Measurements from ENCODE around the gene PTPRE.

PTPRE gene

DNA sequence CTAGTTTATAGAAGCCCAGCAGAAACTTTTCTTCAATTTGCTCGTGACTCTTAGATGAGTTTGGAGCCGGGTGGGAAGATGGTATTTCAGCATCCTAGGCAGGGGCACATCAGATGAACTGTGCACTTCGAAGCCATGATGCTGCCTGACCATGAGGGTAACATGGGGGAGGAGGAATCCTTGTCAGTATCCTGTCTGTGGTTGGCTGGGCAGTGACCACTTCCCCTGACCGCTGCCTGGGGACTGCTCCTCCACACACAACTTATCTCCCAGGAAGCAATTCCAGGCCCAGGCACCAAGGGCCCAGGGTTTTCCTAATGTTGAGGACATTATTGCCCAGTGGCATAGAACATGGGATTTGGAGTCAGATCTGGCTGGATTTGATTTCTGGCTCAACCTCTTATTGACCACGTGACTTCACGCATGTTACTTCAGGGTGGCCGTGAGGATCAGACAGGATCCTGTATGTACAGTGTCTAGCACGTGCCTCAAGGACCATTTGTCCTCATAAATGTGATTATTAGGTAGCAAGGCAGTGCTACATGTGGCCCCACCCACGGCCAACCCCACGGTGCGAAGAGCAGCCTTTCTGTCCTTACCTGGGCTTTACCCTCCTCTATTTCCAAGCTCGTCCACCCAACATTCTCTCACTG, 65.2 kb downstream of the PTPRE start:
- Histone ChIP-seq H3K4me1 (ENCODE audit: control insufficient read depth, insufficient read depth, low read length) (peaks cover 10% of the 10 kb centered on the region), H3K9me3 (ENCODE audit: control insufficient read depth, insufficient read depth, low read length) (no peaks in the 10 kb centered on the region), H3K9ac (ENCODE audit: low read depth, low read length) (no peak overlapping the region), H3K4me3 (ENCODE audit: low read depth, low read length) (no peak overlapping the region), H3K27me3 (ENCODE audit: control insufficient read depth, insufficient read depth, low read length) (no peaks in the 10 kb centered on the region), H3K36me3 (ENCODE audit: control insufficient read depth, insufficient read depth, low read length) (no peaks in the 10 kb centered on the region)

DNA sequence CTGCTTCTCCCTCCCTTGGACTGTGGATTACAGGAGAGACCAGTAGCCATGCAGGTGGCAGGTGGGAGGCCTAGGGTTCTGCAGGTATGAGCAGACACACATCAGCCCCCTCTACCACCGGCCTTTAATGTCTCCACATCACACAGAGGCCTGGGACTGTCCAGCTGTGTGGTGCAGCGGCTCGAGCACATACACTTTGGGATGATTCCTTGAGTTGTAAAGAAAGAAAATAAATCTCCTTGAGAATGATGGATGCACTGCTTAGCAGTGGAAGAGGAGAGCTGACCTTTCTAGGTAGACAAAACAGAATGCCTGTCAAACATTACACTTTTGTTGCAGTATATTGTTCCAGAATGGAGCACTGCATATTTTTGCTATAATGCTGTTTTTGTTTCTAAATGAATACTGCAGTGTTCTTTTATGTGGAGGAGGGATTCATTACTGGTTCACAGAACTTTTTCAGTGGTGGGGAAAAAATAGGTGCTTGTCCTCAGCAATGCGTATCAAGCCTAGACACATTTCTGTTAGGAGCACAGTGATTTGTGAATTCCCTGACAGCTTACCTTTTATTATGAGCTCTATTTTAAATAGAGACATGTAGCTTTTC, 66.0 kb downstream of the PTPRE start:
- no peaks in the 10 kb centered on the region for H3K9me3 ChIP-seq (ENCODE audit: control insufficient read depth, insufficient read depth, low read length)
- H3K27me3 ChIP-seq (ENCODE audit: control insufficient read depth, insufficient read depth, low read length): no peaks in the 10 kb centered on the region
- H3K9ac ChIP-seq (ENCODE audit: low read depth, low read length): no peak overlapping the region
- H3K36me3 ChIP-seq (ENCODE audit: control insufficient read depth, insufficient read depth, low read length): no peaks in the 10 kb centered on the region
- H3K4me3 ChIP-seq (ENCODE audit: low read depth, low read length): no peak overlapping the region
- peaks cover 7% of the 10 kb centered on the region for H3K4me1 ChIP-seq (ENCODE audit: control insufficient read depth, insufficient read depth, low read length)

DNA sequence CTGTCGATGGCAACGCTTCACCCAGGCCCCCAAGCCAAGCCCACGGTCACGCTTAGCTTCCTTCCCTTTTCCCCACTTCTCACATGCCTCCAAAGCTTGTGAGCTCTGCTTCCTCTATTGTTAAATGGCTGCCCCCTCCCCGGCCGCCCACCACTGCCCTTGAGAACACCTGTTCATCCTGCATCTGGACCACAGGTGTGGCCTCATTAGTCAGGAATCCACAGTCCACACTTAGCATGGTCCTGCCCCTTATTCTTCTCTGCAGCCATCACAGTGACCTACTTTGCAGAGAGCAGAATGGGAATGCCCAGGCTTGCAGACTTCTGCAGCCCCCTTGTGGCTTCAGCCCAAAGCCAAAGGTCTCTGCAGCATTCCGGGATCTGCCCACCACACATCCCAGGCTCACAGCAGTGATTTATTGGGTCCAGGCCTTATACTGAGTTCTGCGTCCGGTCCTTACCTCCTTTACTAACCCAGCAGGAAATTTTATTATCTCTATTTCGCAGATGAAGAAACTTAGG, 66.9 kb downstream of the PTPRE start:
- H3K4me3 ChIP-seq (ENCODE audit: low read depth, low read length): no peak overlapping the region
- H3K27me3 ChIP-seq (ENCODE audit: control insufficient read depth, insufficient read depth, low read length): no peaks in the 10 kb centered on the region
- no peaks in the 10 kb centered on the region for H3K36me3 ChIP-seq (ENCODE audit: control insufficient read depth, insufficient read depth, low read length)
- no peak overlapping the region for H3K9ac ChIP-seq (ENCODE audit: low read depth, low read length)
- H3K4me1 ChIP-seq (ENCODE audit: control insufficient read depth, insufficient read depth, low read length): no peaks in the 10 kb centered on the region
- H3K9me3 ChIP-seq (ENCODE audit: control insufficient read depth, insufficient read depth, low read length): no peaks in the 10 kb centered on the region

DNA sequence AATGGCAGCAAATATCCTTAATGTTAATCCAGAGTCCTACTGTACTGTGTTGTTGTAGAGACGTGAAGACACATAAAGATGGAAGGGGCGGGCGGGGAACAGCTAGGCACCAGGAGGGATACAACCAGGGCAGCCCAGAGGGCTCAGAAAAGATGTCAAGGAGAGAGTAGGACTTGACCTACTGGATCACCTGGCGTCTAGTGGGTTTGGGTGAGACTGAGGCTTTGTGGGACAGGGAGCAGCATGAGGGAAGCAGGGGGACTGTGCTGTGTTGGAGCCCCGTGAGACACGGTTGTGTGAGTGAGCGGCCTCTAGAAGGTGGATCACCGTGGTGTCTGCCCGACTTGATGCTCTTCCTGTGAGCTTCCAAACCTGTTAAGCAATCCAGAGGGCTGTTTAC, 68.0 kb downstream of the PTPRE start:
- Histone ChIP-seq H3K9ac (ENCODE audit: low read depth, low read length) (no peak overlapping the region), H3K36me3 (ENCODE audit: control insufficient read depth, insufficient read depth, low read length) (no peaks in the 10 kb centered on the region), H3K4me1 (ENCODE audit: control insufficient read depth, insufficient read depth, low read length) (no peaks in the 10 kb centered on the region), H3K9me3 (ENCODE audit: control insufficient read depth, insufficient read depth, low read length) (no peaks in the 10 kb centered on the region), H3K27me3 (ENCODE audit: control insufficient read depth, insufficient read depth, low read length) (no peaks in the 10 kb centered on the region), H3K4me3 (ENCODE audit: low read depth, low read length) (no peak overlapping the region)

DNA sequence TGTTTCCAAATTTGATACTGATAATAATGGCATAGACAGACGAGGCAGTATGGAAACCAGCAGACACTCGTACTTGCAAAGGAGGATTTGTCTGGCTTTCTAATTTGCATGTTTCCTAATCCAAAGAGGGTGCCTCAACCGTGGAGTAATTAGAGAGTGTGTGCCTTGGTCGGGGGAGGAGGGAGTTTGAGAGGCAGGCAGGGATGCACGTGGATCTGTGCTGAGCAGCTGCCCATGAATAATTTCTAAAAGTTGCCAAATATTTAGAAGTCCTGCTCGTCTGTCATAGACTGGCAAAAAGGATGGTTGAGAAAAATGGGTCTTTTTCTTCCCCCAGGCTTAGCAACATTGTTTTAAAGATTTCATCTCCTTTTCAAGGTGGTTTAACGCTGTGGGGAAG, 69.4 kb downstream of the PTPRE start:
- H3K36me3 ChIP-seq (ENCODE audit: control insufficient read depth, insufficient read depth, low read length): no peaks in the 10 kb centered on the region
- H3K4me3 ChIP-seq (ENCODE audit: low read depth, low read length): no peak overlapping the region
- no peaks in the 10 kb centered on the region for H3K9me3 ChIP-seq (ENCODE audit: control insufficient read depth, insufficient read depth, low read length)
- H3K9ac ChIP-seq (ENCODE audit: low read depth, low read length): no peak overlapping the region
- H3K27me3 ChIP-seq (ENCODE audit: control insufficient read depth, insufficient read depth, low read length): no peaks in the 10 kb centered on the region
- H3K4me1 ChIP-seq (ENCODE audit: control insufficient read depth, insufficient read depth, low read length): no peaks in the 10 kb centered on the region

DNA sequence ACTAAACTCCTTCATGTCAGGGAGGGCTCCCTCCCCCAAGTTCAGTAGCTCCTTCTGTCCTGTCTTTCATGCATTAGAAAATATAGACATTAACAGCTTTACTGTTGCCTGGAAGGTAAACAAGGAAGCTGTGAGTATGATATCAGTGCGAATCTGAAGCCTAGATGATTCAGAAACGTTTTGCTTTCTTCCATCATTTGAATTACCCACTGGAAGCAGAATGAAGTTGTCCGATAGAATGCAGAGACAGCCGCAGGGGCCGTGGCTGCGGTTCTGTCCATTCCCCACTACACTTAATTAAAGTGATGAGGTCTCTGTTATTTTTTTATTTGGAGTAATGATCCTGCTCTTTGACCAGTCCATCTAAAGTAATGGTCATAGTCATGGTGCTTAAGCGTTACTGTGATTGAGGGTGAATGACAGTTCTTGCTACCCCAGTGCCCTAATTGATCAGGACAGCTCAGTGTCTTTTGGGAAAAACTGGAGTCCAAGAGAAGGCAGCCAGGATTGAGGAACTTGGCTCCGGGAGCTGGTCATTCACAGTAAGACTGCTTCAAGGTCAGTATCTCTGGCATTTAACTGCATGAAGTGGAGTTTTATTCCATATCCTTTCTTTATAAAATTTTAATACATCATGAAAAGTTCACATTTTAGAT, 69.9 kb downstream of the PTPRE start:
- Histone ChIP-seq H3K9ac (ENCODE audit: low read depth, low read length) (no peak overlapping the region), H3K27me3 (ENCODE audit: control insufficient read depth, insufficient read depth, low read length) (no peaks in the 10 kb centered on the region), H3K4me3 (ENCODE audit: low read depth, low read length) (no peak overlapping the region), H3K4me1 (ENCODE audit: control insufficient read depth, insufficient read depth, low read length) (no peaks in the 10 kb centered on the region), H3K9me3 (ENCODE audit: control insufficient read depth, insufficient read depth, low read length) (no peaks in the 10 kb centered on the region), H3K36me3 (ENCODE audit: control insufficient read depth, insufficient read depth, low read length) (no peaks in the 10 kb centered on the region)

DNA sequence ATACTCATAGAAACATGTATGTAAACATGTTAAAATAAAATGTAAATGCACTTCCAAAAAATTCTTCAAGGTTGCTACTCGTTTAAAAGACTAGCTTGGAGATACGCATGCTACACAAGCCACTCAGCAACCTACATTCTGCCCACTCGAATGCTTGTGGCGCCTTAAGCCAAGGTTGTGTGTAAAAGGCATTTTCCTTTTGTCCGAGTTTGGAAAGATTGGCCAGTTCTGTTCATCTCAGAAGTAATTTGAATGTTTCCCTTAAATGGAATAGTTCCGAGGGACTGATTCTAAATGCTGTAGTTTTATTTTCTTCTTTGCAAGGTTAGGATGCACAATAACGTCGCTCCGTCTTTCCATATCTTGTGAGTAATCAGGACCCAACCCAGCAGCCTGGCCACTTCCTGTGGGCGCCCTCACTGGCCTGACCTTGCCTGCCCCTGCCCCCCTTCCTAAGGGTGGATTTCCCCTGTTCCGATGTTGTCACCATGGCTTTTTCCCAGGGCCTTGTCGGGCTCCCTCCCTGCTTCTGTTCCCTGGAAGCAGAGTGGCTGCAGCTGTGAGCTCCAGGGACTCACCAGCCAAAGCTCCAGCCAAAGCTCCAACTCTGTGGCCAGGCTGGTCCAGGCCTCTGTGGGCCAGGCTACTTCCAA, 70.6 kb downstream of the PTPRE start:
- Histone ChIP-seq H3K4me3 (ENCODE audit: low read depth, low read length) (no peak overlapping the region), H3K36me3 (ENCODE audit: control insufficient read depth, insufficient read depth, low read length) (no peaks in the 10 kb centered on the region), H3K9ac (ENCODE audit: low read depth, low read length) (no peak overlapping the region), H3K9me3 (ENCODE audit: control insufficient read depth, insufficient read depth, low read length) (no peaks in the 10 kb centered on the region), H3K27me3 (ENCODE audit: control insufficient read depth, insufficient read depth, low read length) (no peaks in the 10 kb centered on the region), H3K4me1 (ENCODE audit: control insufficient read depth, insufficient read depth, low read length) (no peaks in the 10 kb centered on the region)

DNA sequence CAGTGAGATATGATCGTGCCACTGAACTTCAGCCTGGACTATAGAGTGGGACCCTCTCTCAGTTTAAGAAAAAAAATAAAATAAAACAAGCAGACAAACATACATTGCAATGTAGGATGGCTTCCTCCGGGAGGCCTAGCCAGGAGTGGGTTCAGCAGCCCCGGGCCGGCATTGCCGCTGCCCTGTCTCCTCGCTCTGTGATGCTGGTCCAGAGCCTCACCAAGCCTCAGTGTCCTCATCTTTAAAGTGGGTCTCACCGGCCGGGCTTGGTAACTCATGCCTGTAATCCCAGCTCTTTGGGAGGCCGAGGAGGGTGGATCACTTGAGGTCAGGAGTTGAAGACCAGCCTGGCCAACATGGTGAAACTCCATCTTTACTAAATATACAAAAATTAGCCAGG, 71.6 kb downstream of the PTPRE start:
- Histone ChIP-seq H3K4me1 (ENCODE audit: control insufficient read depth, insufficient read depth, low read length) (no peaks in the 10 kb centered on the region), H3K9me3 (ENCODE audit: control insufficient read depth, insufficient read depth, low read length) (no peaks in the 10 kb centered on the region), H3K36me3 (ENCODE audit: control insufficient read depth, insufficient read depth, low read length) (no peaks in the 10 kb centered on the region), H3K9ac (ENCODE audit: low read depth, low read length) (no peak overlapping the region), H3K27me3 (ENCODE audit: control insufficient read depth, insufficient read depth, low read length) (no peaks in the 10 kb centered on the region), H3K4me3 (ENCODE audit: low read depth, low read length) (no peak overlapping the region)

DNA sequence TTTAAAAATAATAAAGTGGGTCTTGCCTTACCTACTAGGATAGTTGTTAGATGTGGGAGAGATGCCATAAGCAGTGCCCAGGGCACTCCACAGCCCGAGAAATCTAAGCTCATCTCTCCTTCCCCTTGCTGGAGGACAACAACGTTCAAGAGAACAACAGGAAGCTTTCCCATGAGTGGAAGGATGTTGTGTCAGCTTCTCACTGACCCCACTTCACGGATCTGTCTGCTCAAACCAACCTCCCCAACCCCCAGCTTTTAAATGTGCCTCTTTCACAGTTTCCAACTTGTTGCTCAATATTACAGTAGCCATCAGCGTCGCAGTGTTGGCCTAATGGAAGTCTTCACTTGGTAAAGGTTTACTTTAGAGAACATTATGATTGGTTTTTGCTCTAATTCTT, 72.1 kb downstream of the PTPRE start:
- Histone ChIP-seq H3K9ac (ENCODE audit: low read depth, low read length) (no peak overlapping the region), H3K9me3 (ENCODE audit: control insufficient read depth, insufficient read depth, low read length) (no peaks in the 10 kb centered on the region), H3K4me1 (ENCODE audit: control insufficient read depth, insufficient read depth, low read length) (no peaks in the 10 kb centered on the region), H3K4me3 (ENCODE audit: low read depth, low read length) (no peak overlapping the region), H3K36me3 (ENCODE audit: control insufficient read depth, insufficient read depth, low read length) (no peaks in the 10 kb centered on the region), H3K27me3 (ENCODE audit: control insufficient read depth, insufficient read depth, low read length) (no peaks in the 10 kb centered on the region)

DNA sequence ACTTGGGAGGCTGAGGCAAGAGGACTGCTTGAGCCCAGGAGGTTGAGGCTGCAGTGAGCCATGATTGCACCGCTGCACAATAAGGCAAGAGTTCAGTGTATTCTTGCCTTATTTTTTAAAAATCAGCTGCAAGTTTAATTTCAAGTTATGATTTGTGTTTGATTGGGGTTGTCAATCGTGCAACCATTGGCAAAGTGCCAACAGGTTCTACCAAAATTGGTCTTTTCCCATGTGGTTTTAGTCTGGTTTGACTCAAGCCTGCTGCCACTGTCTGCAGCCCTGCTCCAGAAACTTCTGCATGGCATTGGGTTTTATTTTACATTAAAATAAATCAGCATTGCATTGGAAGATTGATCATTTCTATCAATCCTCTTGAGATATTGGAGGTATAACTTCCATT, 72.7 kb downstream of the PTPRE start:
- Histone ChIP-seq H3K9ac (ENCODE audit: low read depth, low read length) (no peak overlapping the region), H3K4me3 (ENCODE audit: low read depth, low read length) (no peak overlapping the region), H3K9me3 (ENCODE audit: control insufficient read depth, insufficient read depth, low read length) (no peaks in the 10 kb centered on the region), H3K36me3 (ENCODE audit: control insufficient read depth, insufficient read depth, low read length) (no peaks in the 10 kb centered on the region), H3K27me3 (ENCODE audit: control insufficient read depth, insufficient read depth, low read length) (no peaks in the 10 kb centered on the region), H3K4me1 (ENCODE audit: control insufficient read depth, insufficient read depth, low read length) (no peaks in the 10 kb centered on the region)

DNA sequence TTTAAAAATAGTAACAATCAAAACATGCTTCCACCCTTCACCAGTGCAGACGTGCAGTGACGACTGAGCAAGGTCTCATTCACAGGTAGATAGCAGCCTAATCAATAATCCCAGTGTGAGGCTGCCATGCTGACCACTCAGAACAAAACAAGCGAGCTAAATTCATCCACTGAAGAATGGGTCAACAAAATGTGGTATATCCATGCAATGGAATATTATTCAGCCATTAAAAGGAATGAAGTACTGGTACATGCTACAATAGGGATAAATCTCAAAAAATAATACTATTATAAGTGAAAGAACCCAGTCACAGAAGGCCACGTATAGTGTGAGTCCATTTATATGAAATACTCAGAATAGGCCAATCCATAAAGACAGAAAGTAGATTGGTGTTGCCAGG, 74.0 kb downstream of the PTPRE start:
- Histone ChIP-seq H3K4me3 (ENCODE audit: low read depth, low read length) (no peak overlapping the region), H3K9ac (ENCODE audit: low read depth, low read length) (no peak overlapping the region), H3K36me3 (ENCODE audit: control insufficient read depth, insufficient read depth, low read length) (no peaks in the 10 kb centered on the region), H3K27me3 (ENCODE audit: control insufficient read depth, insufficient read depth, low read length) (no peaks in the 10 kb centered on the region), H3K9me3 (ENCODE audit: control insufficient read depth, insufficient read depth, low read length) (no peaks in the 10 kb centered on the region), H3K4me1 (ENCODE audit: control insufficient read depth, insufficient read depth, low read length) (no peaks in the 10 kb centered on the region)

DNA sequence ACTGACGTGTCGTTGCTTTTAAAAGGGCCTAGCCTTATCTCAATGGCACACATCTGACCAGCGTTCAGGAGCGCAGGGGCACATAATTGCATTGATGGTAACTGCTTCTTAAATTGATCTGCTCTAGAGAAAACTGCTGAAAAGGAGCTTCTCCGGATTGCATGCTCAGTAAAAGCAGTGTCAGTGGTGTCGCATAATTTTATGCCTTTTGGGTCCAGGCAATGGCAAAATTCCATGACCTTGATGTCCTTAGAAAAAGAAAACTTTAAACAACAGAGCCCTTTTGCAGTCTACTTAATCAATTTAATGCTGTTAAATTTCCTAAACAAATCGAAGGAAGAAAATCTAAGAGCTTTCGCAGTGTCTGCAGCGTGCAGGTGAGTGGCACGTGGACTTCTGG, 75.7 kb downstream of the PTPRE start:
- Histone ChIP-seq H3K9ac (ENCODE audit: low read depth, low read length) (no peak overlapping the region), H3K9me3 (ENCODE audit: control insufficient read depth, insufficient read depth, low read length) (no peaks in the 10 kb centered on the region), H3K4me3 (ENCODE audit: low read depth, low read length) (no peak overlapping the region)

More for the DNA sequence above, 75.7 kb downstream of the PTPRE start:
- Histone ChIP-seq H3K27me3 (ENCODE audit: control insufficient read depth, insufficient read depth, low read length) (no peaks in the 10 kb centered on the region), H3K36me3 (ENCODE audit: control insufficient read depth, insufficient read depth, low read length) (no peaks in the 10 kb centered on the region), H3K4me1 (ENCODE audit: control insufficient read depth, insufficient read depth, low read length) (no peaks in the 10 kb centered on the region)
